AG10803 (cell line): ENCODE data around the gene PDK1.

Experiments
- DNase-seq: peaks from one replicate; pipeline ENCODE4 v3.0.0; 2010; ENCODE audit warnings: low read depth
- H3K4me3 ChIP-seq: 2 replicates; pipeline ENCODE4 v1.5.1; 2011; ENCODE audit warnings: mild to moderate bottlenecking, low read length, control low read depth
- TF ChIP-seq, protein P1 (sequence below): conservative IDR thresholded peaks from 2 replicates; pipeline ENCODE4 v1.5.1; 2011; ENCODE audit warnings: mild to moderate bottlenecking, low read length, control low read depth, inconsistent platforms

Gene PDK1

GRCh38 chr2:172639256-172639655, 83.4 kb downstream of the PDK1 start:
- no peak for DNase-seq
- TF ChIP-seq, protein P1, sequence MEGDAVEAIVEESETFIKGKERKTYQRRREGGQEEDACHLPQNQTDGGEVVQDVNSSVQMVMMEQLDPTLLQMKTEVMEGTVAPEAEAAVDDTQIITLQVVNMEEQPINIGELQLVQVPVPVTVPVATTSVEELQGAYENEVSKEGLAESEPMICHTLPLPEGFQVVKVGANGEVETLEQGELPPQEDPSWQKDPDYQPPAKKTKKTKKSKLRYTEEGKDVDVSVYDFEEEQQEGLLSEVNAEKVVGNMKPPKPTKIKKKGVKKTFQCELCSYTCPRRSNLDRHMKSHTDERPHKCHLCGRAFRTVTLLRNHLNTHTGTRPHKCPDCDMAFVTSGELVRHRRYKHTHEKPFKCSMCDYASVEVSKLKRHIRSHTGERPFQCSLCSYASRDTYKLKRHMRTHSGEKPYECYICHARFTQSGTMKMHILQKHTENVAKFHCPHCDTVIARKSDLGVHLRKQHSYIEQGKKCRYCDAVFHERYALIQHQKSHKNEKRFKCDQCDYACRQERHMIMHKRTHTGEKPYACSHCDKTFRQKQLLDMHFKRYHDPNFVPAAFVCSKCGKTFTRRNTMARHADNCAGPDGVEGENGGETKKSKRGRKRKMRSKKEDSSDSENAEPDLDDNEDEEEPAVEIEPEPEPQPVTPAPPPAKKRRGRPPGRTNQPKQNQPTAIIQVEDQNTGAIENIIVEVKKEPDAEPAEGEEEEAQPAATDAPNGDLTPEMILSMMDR = no peak
- no peak overlapping the region for H3K4me3 ChIP-seq

DNA sequence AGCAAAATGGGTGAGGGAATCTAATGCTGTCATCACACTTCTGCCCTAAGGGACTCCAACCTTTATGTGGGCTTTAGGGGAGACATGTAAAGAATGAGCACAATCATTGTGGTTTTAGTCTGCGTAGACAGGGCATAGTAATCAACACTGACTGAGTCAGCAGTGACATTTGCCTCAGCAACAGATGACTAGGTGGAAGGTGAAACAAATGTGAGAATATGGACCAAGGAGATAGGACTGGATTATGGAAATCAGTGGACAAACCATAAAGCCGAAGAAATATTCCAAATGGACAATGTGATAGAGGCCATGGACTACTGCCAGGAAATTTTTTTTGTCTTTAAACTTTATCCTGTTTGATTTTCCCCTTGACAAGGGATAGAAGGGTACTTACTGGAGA, 83.9 kb downstream of the PDK1 start:
- TF ChIP-seq, protein P1 = no peak
- no peak overlapping the region for H3K4me3 ChIP-seq
- DNase-seq = peak; percentile 85

DNA sequence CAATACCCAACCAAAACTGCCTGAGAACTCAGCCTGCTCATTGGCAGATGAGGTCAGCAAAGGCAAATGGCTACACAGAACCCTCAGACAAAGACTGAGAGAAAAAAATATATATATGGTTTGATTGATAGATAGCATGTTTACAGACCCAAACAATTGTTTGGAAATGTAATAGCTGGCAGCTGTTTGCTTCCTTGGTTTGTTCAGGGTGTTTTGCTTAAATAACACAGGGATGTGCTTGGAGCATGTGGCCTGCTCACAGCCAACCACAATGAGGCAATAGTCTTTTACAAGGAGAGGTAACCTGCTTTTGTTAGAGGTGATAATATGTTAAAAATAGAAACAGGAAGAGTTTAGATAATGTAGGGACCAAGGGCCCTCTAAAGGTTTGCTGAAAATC, 84.5 kb downstream of the PDK1 start:
- H3K4me3 ChIP-seq = no peak overlapping the region
- no peak for DNase-seq
- TF ChIP-seq, protein P1 = no peak

GRCh38 chr2:172642301-172643020, 86.6 kb downstream of the PDK1 start:
- TF ChIP-seq, protein P1 = no peak
- no peak overlapping the region for H3K4me3 ChIP-seq
- DNase-seq = no peak

DNA sequence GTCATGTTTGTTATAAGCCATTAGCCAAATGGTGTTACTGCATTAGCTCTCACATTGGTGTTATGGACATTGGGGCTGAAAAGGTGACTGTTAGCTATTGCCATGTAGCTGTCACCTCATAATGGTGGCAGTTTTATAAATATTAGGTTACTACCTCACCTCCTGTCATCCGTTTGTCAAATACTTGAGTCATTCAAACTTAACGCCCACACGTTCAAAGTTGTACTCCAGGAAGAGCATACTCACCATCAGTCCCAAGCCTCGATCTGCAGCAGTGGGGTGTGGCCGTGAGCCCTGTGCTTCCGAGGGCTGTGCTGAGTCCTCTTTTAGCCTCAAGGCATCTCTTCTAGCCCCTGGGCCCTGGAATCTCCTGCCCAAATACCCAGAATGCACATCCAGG, 87.3 kb downstream of the PDK1 start:
- TF ChIP-seq, protein P1 = no peak
- DNase-seq = no peak
- no peak overlapping the region for H3K4me3 ChIP-seq

GRCh38 chr2:172647439-172647838, 91.5 kb downstream of the PDK1 start:
- no peak overlapping the region for H3K4me3 ChIP-seq
- TF ChIP-seq, protein P1 = no peak

DNA sequence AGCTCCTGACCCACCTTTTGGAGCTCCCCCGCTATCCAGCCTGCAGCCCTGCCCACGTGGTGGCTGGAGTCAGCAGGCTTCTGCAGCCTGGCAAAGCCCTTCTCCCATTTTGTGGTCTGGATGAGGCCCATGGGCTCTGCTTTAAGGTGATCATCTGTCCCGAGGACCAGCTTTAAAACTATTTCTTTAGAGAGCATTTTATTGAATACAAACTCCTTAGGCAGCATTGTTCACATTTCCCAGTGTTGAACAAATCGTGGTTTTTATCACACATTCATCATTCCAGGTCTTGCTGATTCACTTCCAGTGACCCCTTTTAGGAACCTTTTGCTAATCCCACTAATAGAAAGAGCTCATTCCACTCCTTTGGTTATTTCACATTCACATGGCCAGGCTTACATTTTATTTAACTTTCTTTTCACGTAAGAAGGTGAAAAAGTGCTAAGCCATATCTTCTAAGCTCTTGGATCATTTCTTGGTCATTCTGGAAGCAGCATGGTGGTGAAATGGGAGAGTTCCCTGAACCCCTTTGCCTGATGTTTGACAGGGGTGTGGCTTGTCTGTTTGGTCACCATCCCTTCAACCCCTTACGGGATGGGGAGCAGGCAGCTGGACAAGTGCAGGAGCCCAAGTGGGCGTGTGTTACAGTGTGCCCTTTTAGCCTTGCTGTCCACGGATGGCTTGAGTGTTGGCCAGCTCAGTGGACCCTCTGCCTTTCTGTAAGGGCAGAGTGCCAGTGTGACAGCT, 99.4 kb downstream of the PDK1 start:
- peak; percentile 86 for DNase-seq
- TF ChIP-seq, protein P1 = no peak

More at GRCh38 chr2:172647439-172647838, 91.5 kb downstream of the PDK1 start:
- peak; percentile 69 for DNase-seq

More for the DNA sequence above, 99.4 kb downstream of the PDK1 start:
- H3K4me3 ChIP-seq = no peak overlapping the region
